Endothelial cell of umbilical vein (primary cell): ENCODE results near the gene UNC119. TPM values are rescaled to one million over a fixed set of nuclear protein-coding genes. Genes with fewer than 3 reads are reported as not detected.

Source experiments
- BruUV-seq: library from RNA; stranded (reverse); fragments of 400-500 nt; replicated peaks from 2 replicates; lab custom pipeline; 2021; lab: Mats Ljungman, UMichigan
- CTCF ChIA-PET: fragments of 300-600, 350-600 bp; sonication (Branson Sonifier 250); formaldehyde crosslinking; loops from one replicate; lab custom pipeline; 2021; ENCODE audit warnings: antibody characterized with exemption, inconsistent platforms; lab: Charles Lee
- POLR2A ChIA-PET: fragments of 300-600, 350-600 bp; sonication (Branson Sonifier 250); formaldehyde crosslinking; loops from one replicate; lab custom pipeline; 2021; ENCODE audit warnings: antibody characterized with exemption, inconsistent platforms; lab: Charles Lee
- DNase-seq: peaks from one replicate; pipeline ENCODE4 v3.0.0-alpha.2; 2011; ENCODE audit warnings: low read depth, low spot score
- FAIRE-seq: peaks from 2 replicates; lab custom pipeline; 2011; peaks lifted over from hg19 to GRCh38; lab: Jason Lieb, UNC
- H2AFZ ChIP-seq: 2 replicates; pipeline ENCODE4 v1.6.0; 2012; ENCODE audit warnings: low read depth, low read length, control low read depth, inconsistent platforms
- H3K27ac ChIP-seq: 2 replicates; pipeline ENCODE4 v1.5.1; 2011; ENCODE audit warnings: low read depth, mild to moderate bottlenecking, control low read depth, low read length, moderate library complexity; ENCODE audit not compliant: insufficient read depth
- H3K27me3 ChIP-seq, 2 experiments: 2 replicates each; pipeline versions ENCODE4 v1.6.0 to v1.6.1; 2011; ENCODE audit warnings: low read length in 2 of 2, mixed read lengths in 1 of 2; ENCODE audit not compliant: control insufficient read depth in 2 of 2, insufficient read depth in 2 of 2
- H3K36me3 ChIP-seq, 2 experiments: 2 replicates in 1 of 2; 3 replicates in 1 of 2; pipeline ENCODE4 v1.5.1; 2011; ENCODE audit warnings: low read length in 2 of 2, mild to moderate bottlenecking in 1 of 2, moderate library complexity in 1 of 2; ENCODE audit not compliant: control insufficient read depth in 2 of 2, insufficient read depth in 2 of 2; ENCODE audit errors: extremely low read depth in 1 of 2
- H3K4me1 ChIP-seq: 3 replicates; pipeline ENCODE4 v1.5.1; 2011; ENCODE audit warnings: mild to moderate bottlenecking, low read length; ENCODE audit not compliant: control insufficient read depth, insufficient read depth; ENCODE audit errors: extremely low read depth
- H3K4me2 ChIP-seq: 2 replicates; pipeline ENCODE4 v1.6.1; 2011; ENCODE audit warnings: low read length, control low read depth, mixed read lengths; ENCODE audit not compliant: insufficient read depth
- H3K4me3 ChIP-seq, 3 experiments: fragments of 200-600 bp in 1 of 3; sonication (generic), shearing (Covaris generic) in 1 of 3; replicated peaks in 1 of 3; 2 replicates each; pipeline ENCODE4 v1.5.1; 2011 to 2016; ENCODE audit warnings: control low read depth in 3 of 3, low read length in 3 of 3, mild to moderate bottlenecking in 2 of 3, inconsistent platforms in 1 of 3, low read depth in 1 of 3, moderate library complexity in 1 of 3; ENCODE audit not compliant: insufficient read depth in 1 of 3
- H3K79me2 ChIP-seq: 2 replicates; pipeline ENCODE4 v1.6.0; 2012; ENCODE audit warnings: low read length, inconsistent platforms; ENCODE audit not compliant: control insufficient read depth, insufficient read depth
- H3K9ac ChIP-seq: replicated peaks from 2 replicates; pipeline ENCODE3; 2011; ENCODE audit warnings: low read length, control low read depth; ENCODE audit not compliant: insufficient read depth; ENCODE audit errors: extremely low read depth
- H3K9me1 ChIP-seq: replicated peaks from 3 replicates; pipeline ENCODE4 v1.6.0; 2011; ENCODE audit warnings: mild to moderate bottlenecking, low read length; ENCODE audit not compliant: control insufficient read depth, insufficient read depth; ENCODE audit errors: extremely low read depth
- H3K9me3 ChIP-seq: replicated peaks from 2 replicates; pipeline ENCODE4 v1.5.1; 2012; ENCODE audit warnings: low read length, inconsistent platforms; ENCODE audit not compliant: control insufficient read depth, insufficient read depth
- H4K20me1 ChIP-seq: replicated peaks from 2 replicates; pipeline ENCODE3; 2011; ENCODE audit warnings: mild to moderate bottlenecking, low read length; ENCODE audit not compliant: control insufficient read depth, insufficient read depth; ENCODE audit errors: extremely low read depth
- EZH2 ChIP-seq: IDR thresholded peaks from 2 replicates; pipeline ENCODE4 v1.6.1; 2012; ENCODE audit warnings: borderline replicate concordance, low read depth, mild to moderate bottlenecking, moderate library complexity, low read length, inconsistent platforms; ENCODE audit not compliant: severe bottlenecking
- FOS ChIP-seq: IDR thresholded peaks from 2 replicates; pipeline ENCODE4 v1.6.1; 2011; ENCODE audit warnings: mild to moderate bottlenecking, low read length, moderate library complexity, borderline replicate concordance; ENCODE audit not compliant: insufficient read depth
- GATA2 ChIP-seq: IDR thresholded peaks from 2 replicates; pipeline ENCODE4 v1.7.0; 2011; ENCODE audit warnings: low read depth, mild to moderate bottlenecking, moderate library complexity, mixed read lengths, low read length; ENCODE audit not compliant: insufficient read length, insufficient read depth
- JUN ChIP-seq: IDR thresholded peaks from 2 replicates; pipeline ENCODE4 v1.6.1; 2011; ENCODE audit warnings: borderline replicate concordance, low read depth; ENCODE audit not compliant: insufficient read length, insufficient read depth
- MYC ChIP-seq: IDR thresholded peaks from one replicate; pipeline ENCODE4 v1.6.1; 2011; ENCODE audit warnings: mild to moderate bottlenecking, low read depth, low read length
- POLR2A ChIP-seq: IDR thresholded peaks from 2 replicates; pipeline ENCODE4 v1.6.1; 2012; ENCODE audit warnings: low read depth, mild to moderate bottlenecking, control low read depth, low read length
- POLR2AphosphoS5 ChIP-seq: IDR thresholded peaks from 2 replicates; pipeline ENCODE4 v1.6.1; 2012; ENCODE audit warnings: low read depth, mild to moderate bottlenecking, control low read depth, low read length, moderate library complexity; ENCODE audit not compliant: insufficient read depth
- dilution Hi-C: fragments of 300-500 bp; cut with MboI; formaldehyde crosslinking; loops from one replicate; pipeline ENCODE4 v1.15.0; 2019; ENCODE audit warnings: low sequenced_read_pairs; ENCODE audit not compliant: extremely low pct_ligation_motif_present
- intact Hi-C: fragments of 100-400 bp; cut with micrococcal nuclease; formaldehyde crosslinking; loops from one replicate; pipeline ENCODE4 v1.10.0; 2022
- polyA plus RNA-seq, 4 experiments: library from polyadenylated mRNA; depleted of rRNA in 3 of 4; stranded (reverse) in 3 of 4; unstranded in 1 of 4; fragments of >200 nt; gene quantifications; 2 replicates each; pipeline versions ENCODE4 v1.2.1 to v1.2.3, GENCODE V29; 2011 to 2012; ENCODE audit warnings: missing spikeins in 1 of 4
- total RNA-seq: library from RNA; stranded (reverse); gene quantifications from 2 replicates; pipeline ENCODE4 v1.2.3, GENCODE V29; 2021
- TF ChIP-seq, protein P1 (sequence below), 2 donors: IDR thresholded peaks; 1 replicate in 1 of 2; 2 replicates in 1 of 2; pipeline ENCODE4 v1.5.1; 2011; ENCODE audit warnings: low read length in 2 of 2, mild to moderate bottlenecking in 2 of 2, moderate library complexity in 2 of 2, control low read depth in 1 of 2, inconsistent platforms in 1 of 2, low read depth in 1 of 2; ENCODE audit not compliant: insufficient read depth in 1 of 2; ENCODE audit errors: extremely low read depth in 1 of 2
- TF ChIP-seq, protein P2 (sequence below): IDR thresholded peaks from 2 replicates; pipeline ENCODE4 v1.6.1; 2011; ENCODE audit not compliant: insufficient read depth, insufficient read length

The UNC119 gene
- total and polyA plus RNA-seq, 2 donors (not counting 3 experiments of a cell fraction or from before 2014, with no cell fraction given), result 26.3 to 67.8 TPM

DNA sequence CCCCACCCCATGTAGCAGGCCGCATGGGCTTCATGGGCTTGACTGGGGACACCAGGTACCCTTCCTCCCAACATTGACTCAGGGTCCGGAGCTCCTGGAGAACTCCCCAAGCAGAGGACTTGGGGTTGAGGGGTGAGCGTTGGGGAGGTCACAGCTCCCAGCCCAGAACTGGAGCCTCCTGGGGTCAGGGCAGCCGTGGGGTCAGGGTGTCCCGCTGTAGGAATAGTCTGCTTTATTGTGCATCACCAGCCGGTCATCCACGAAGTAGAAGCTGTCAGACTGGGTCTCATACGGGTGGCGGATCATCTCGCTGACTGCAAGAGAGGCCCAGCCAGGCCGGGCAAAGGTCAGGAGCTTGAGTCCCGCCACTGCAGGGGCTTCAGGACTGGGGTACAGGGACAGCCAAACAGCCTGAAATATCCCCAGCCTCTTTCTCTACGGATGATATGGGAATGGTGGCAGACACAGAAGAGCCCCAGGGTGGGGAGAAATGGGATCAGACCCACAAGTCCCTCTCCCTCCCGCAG is 5.3 kb downstream of the UNC119 start:
- Histone ChIP-seq H3K4me1 (peaks cover 6% of the 10 kb centered on the region), H3K27ac (no peak overlapping the region), H3K79me2 (no peaks in the 10 kb centered on the region), H3K4me2 (no peak overlapping the region), H4K20me1 (no peaks in the 10 kb centered on the region), H3K9ac (no peak overlapping the region), H3K36me3 (peaks cover 0 to 10% of the 10 kb centered on the region in 2 experiments), H3K9me3 (no peaks in the 10 kb centered on the region), H3K27me3 (no peaks in the 10 kb centered on the region), H3K9me1 (no peaks in the 10 kb centered on the region), H3K4me3 (no peak overlapping the region), H2AFZ (no peak overlapping the region)
- DNase-seq (no peak), FAIRE-seq (no peak)
- TF ChIP-seq, protein P1, sequence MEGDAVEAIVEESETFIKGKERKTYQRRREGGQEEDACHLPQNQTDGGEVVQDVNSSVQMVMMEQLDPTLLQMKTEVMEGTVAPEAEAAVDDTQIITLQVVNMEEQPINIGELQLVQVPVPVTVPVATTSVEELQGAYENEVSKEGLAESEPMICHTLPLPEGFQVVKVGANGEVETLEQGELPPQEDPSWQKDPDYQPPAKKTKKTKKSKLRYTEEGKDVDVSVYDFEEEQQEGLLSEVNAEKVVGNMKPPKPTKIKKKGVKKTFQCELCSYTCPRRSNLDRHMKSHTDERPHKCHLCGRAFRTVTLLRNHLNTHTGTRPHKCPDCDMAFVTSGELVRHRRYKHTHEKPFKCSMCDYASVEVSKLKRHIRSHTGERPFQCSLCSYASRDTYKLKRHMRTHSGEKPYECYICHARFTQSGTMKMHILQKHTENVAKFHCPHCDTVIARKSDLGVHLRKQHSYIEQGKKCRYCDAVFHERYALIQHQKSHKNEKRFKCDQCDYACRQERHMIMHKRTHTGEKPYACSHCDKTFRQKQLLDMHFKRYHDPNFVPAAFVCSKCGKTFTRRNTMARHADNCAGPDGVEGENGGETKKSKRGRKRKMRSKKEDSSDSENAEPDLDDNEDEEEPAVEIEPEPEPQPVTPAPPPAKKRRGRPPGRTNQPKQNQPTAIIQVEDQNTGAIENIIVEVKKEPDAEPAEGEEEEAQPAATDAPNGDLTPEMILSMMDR (IDR thresholded peaks at IDR 0.05; ENCODE audit: extremely low read depth in 1 of 2, insufficient read depth in 1 of 2, low read depth in 1 of 2, low read length in 2 of 2), result no peak
- TF ChIP-seq POLR2A (no peak), GATA2 (no peak)
- dilution Hi-C loops, result no loop called here
- CTCF ChIA-PET, result interaction anchor here (1.0 to 3.9 kb wide), 6 partner anchors 12 to 66 kb away, joined by 3 to 16 read pairs (median 7); partner anchors contain the start of gene PIGS
- POLR2A ChIA-PET, result no interaction called here
- intact Hi-C loops, result no loop called here
- BruUV-seq, result no TSS peak

GRCh38 chr17:28545787-28546415 is 6.5 kb downstream of the UNC119 start:
- DNase-seq, result no peak
- H3K9ac ChIP-seq, result no peak overlapping the region
- H2AFZ ChIP-seq, result no peak overlapping the region
- FAIRE-seq, result no peak
- H3K4me2 ChIP-seq, result no peak overlapping the region
- no peaks in the 10 kb centered on the region for H3K79me2 ChIP-seq
- no peaks in the 10 kb centered on the region for H3K9me3 ChIP-seq
- H3K4me3 ChIP-seq, result no peak overlapping the region
- H3K27me3 ChIP-seq, result no peaks in the 10 kb centered on the region
- no peak overlapping the region for H3K27ac ChIP-seq
- no peaks in the 10 kb centered on the region for H3K9me1 ChIP-seq
- H3K4me1 ChIP-seq, result no peaks in the 10 kb centered on the region
- no peaks in the 10 kb centered on the region for H4K20me1 ChIP-seq
- TF ChIP-seq, protein P2, sequence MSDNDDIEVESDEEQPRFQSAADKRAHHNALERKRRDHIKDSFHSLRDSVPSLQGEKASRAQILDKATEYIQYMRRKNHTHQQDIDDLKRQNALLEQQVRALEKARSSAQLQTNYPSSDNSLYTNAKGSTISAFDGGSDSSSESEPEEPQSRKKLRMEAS, result no peak
- TF ChIP-seq POLR2A (no peak), GATA2 (no peak), EZH2 (no peak), FOS (no peak), JUN (no peak), MYC (no peak), POLR2AphosphoS5 (no peak)
- TF ChIP-seq, protein P1 (IDR thresholded peaks at IDR 0.05; ENCODE audit: extremely low read depth in 1 of 2, insufficient read depth in 1 of 2, low read depth in 1 of 2, low read length in 2 of 2), result no peak
- peaks cover 0 to 10% of the 10 kb centered on the region in 2 experiments for H3K36me3 ChIP-seq
- ChIA-PET CTCF (interaction anchor here (0.6 to 3.9 kb wide), 5 partner anchors 11 to 67 kb away, joined by 3 to 16 read pairs (median 5); partner anchors contain the start of gene PIGS), POLR2A (interaction anchor here (1.0 kb wide), 1 partner anchor 25 kb away, joined by 5 read pairs; the partner anchor contains the start of gene PIGS)
- dilution Hi-C loops, result no loop called here
- intact Hi-C loops, result no loop called here
- no TSS peak for BruUV-seq
